ENCODE measurements around the gene DCAF4.

The DCAF4 gene

DNA sequence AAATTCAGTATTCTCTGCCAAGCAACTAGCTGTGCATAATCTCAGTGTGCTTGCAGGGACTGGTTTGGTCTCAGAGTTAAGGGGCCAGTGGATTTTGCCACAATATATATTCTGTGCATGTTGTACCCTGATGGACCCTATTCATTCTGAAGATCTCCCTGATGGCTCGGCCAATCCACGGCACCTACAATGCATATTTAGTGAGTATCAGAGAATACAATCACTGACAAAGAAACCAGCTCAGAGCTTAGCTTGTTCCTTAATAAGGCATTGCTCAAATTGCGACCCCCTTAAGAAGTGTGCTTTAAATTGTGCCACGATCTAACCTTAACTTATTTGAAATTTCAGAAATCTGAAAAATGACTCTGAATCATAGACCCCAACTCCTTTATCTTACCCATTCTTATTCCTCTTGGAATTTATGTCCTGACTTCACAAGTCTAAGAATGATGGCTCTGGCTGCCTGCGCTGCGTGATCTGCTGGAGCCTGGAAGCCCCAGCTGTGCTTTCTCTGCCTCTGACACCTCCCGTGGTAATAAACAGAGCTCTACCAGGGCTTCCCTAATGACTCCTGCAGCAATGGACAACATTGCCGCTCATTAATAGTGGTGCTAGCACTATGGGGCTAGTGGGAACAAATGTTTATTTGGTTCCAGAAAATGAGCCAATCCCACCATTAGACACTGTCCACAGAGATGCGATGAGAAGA lies 9.0 kb upstream of the DCAF4 start:
- DNase-seq (ENCODE audit: extremely low spot score) = no peak
- TF ChIP-seq FOXA1 (IDR thresholded peaks at IDR 0.05) (no peak), FOXK2 (IDR thresholded peaks at IDR 0.05) (no peak), FOXM1 (IDR thresholded peaks at IDR 0.05; ENCODE audit: borderline replicate concordance) (no peak), CTBP1 (IDR thresholded peaks at IDR 0.05; ENCODE audit: borderline replicate concordance) (no peak), BHLHE40 (IDR thresholded peaks at IDR 0.05; ENCODE audit: borderline replicate concordance) (no peak), ARNT (IDR thresholded peaks at IDR 0.05) (no peak), HDGF (IDR thresholded peaks at IDR 0.05; ENCODE audit: borderline replicate concordance) (no peak), ELF4 (IDR thresholded peaks at IDR 0.05) (no peak), SUZ12 (IDR thresholded peaks at IDR 0.05) (no peak), NFRKB (IDR thresholded peaks at IDR 0.05) (no peak)
- ChIA-PET POLR2A (interaction anchor here (1.2 kb wide), 1 partner anchor 9 kb away, joined by 3 read pairs; the partner anchor contains the start of gene DCAF4), CTCF (no interaction called here)

DNA sequence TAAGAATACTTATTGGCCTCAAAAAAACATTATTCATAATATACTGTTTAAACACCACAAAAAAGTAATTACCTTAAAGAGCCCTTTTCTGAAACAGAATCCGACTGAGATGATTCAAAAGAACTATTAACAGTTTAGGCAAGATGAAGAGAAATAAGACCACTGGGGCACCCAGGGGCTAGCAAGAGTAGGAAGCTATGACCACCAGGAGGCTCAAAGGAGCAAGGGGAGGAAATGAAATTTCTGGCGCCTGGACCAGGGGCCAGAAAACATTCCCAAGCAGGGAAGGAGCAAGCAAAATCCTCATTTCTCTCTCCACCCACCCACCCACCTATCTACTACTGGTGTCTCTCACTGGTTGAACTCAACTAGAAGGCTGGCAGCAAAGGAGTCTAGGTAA lies 6.3 kb upstream of the DCAF4 start:
- TF ChIP-seq FOXK2 (IDR thresholded peaks at IDR 0.05) (no peak), LEF1 (IDR thresholded peaks at IDR 0.05; ENCODE audit: borderline replicate concordance) (no peak), SUZ12 (IDR thresholded peaks at IDR 0.05) (no peak), CTBP1 (IDR thresholded peaks at IDR 0.05; ENCODE audit: borderline replicate concordance) (no peak), FOXM1 (IDR thresholded peaks at IDR 0.05; ENCODE audit: borderline replicate concordance) (no peak), BHLHE40 (IDR thresholded peaks at IDR 0.05; ENCODE audit: borderline replicate concordance) (no peak), ARNT (IDR thresholded peaks at IDR 0.05) (no peak), ZNF384 (IDR thresholded peaks at IDR 0.05) (no peak), HDGF (IDR thresholded peaks at IDR 0.05; ENCODE audit: borderline replicate concordance) (no peak), L3MBTL2 (conservative IDR thresholded peaks at IDR 0.05) (no peak), TARDBP (IDR thresholded peaks at IDR 0.05) (no peak), NFRKB (IDR thresholded peaks at IDR 0.05) (no peak), SP1 (IDR thresholded peaks at IDR 0.05) (no peak), FOXA1 (IDR thresholded peaks at IDR 0.05) (no peak)
- TF ChIP-seq, protein P1, sequence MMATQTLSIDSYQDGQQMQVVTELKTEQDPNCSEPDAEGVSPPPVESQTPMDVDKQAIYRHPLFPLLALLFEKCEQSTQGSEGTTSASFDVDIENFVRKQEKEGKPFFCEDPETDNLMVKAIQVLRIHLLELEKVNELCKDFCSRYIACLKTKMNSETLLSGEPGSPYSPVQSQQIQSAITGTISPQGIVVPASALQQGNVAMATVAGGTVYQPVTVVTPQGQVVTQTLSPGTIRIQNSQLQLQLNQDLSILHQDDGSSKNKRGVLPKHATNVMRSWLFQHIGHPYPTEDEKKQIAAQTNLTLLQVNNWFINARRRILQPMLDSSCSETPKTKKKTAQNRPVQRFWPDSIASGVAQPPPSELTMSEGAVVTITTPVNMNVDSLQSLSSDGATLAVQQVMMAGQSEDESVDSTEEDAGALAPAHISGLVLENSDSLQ (IDR thresholded peaks at IDR 0.05) = no peak
- ChIA-PET CTCF (interaction anchor here (1.2 to 2.3 kb wide), 2 partner anchors 11 to 28 kb away, joined by 4 to 8 read pairs; no protein-coding TSS in a partner anchor), POLR2A (no interaction called here)
- DNase-seq (ENCODE audit: extremely low spot score) = no peak

DNA sequence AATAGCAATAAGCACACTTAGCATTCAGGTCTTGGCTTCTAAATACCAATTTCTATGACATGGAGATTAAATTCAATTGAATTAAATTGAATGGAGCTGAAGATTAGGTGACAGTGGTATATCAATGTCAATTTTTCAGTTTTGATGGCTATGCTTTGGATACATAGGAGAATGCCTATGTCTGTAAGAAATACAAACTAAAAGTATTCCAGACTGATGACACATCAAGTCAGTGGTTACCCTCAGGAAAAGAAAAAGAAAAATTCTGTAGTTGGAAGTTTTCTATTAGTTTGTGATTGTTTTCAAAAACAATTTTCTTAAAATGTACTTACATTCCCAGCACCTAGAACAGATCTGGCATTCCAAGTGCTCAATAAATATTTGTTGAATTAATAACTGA lies 4.9 kb upstream of the DCAF4 start:
- POLR2A ChIA-PET = no interaction called here
- DNase-seq (ENCODE audit: extremely low spot score) = no peak
- CTCF ChIA-PET = interaction anchor here (2.3 kb wide), 1 partner anchor 27 kb away, joined by 8 read pairs; no protein-coding TSS in a partner anchor
- TF ChIP-seq FOXM1 (IDR thresholded peaks at IDR 0.05; ENCODE audit: borderline replicate concordance) (no peak), TARDBP (IDR thresholded peaks at IDR 0.05) (no peak), ARNT (IDR thresholded peaks at IDR 0.05) (no peak), ELF4 (IDR thresholded peaks at IDR 0.05) (no peak), SUZ12 (IDR thresholded peaks at IDR 0.05) (no peak), ZNF384 (IDR thresholded peaks at IDR 0.05) (no peak), SP1 (IDR thresholded peaks at IDR 0.05) (no peak), BHLHE40 (IDR thresholded peaks at IDR 0.05; ENCODE audit: borderline replicate concordance) (no peak), L3MBTL2 (conservative IDR thresholded peaks at IDR 0.05) (no peak), FOXA1 (IDR thresholded peaks at IDR 0.05) (no peak), LEF1 (IDR thresholded peaks at IDR 0.05; ENCODE audit: borderline replicate concordance) (no peak), HDGF (IDR thresholded peaks at IDR 0.05; ENCODE audit: borderline replicate concordance) (no peak), FOXK2 (IDR thresholded peaks at IDR 0.05) (no peak)
- TF ChIP-seq, protein P1 (IDR thresholded peaks at IDR 0.05) = no peak

DNA sequence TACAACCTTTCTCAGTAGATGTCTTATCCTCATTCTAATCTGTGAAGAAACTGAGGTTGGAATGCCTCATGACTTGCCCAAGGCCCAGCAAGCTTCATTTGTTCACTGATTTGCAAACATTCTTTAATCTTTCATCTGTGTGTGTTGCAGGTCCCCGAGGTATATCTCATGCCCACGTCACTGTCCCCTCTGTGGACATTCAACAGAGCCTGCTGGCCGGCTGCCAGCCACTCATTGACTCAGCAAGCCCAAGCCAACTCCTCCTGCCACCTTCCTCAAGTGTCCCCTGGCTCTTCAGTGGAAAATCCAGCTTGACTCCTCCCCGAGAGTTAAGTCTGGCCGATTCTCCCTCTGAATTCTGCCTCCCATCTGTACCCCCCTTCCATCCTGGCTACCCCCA lies 1.9 kb upstream of the DCAF4 start:
- POLR2A ChIA-PET = no interaction called here
- no peak for TF ChIP-seq LEF1 (IDR thresholded peaks at IDR 0.05; ENCODE audit: borderline replicate concordance)
- TF ChIP-seq HDGF (IDR thresholded peaks at IDR 0.05; ENCODE audit: borderline replicate concordance) = no peak
- TF ChIP-seq SUZ12 (IDR thresholded peaks at IDR 0.05) = no peak
- no peak for TF ChIP-seq L3MBTL2 (conservative IDR thresholded peaks at IDR 0.05)
- TF ChIP-seq, protein P1 (IDR thresholded peaks at IDR 0.05) = no peak
- no peak for TF ChIP-seq SP1 (IDR thresholded peaks at IDR 0.05)
- CTCF ChIA-PET = interaction anchor here (0.6 kb wide), 1 partner anchor 25 kb away, joined by 3 read pairs; no protein-coding TSS in a partner anchor

DNA sequence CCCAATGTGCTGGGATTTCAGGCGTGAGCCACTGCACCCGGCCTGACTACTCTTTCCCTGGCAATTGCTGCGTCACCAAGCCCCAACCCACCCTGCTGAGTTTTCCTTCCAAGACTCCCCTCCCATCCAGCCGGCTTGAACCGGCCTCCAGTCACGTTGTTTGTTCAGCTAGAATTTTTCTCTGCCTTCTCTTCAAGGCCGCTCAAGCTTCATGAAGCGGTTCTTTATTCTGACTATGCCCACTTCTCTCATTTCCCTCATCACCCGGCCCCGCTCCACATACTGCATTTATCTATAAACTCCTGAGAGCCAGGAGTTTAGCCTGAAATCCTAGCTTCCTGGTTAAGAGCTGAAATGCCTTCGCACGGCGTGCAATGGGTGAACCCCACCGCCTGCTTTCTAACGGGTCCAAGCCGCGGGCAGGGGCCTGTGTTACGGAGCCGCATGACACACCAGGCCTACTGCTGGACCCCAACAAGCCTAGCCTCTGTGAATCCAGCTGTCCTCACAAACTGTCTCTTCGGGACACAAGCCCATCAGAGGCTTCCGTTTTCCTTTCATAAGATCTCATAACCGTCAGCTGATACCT lies 999 bp upstream of the DCAF4 start:
- ChIA-PET POLR2A (no interaction called here), CTCF (interaction anchor here (2.1 kb wide), 1 partner anchor 411 kb away, joined by 11 read pairs; no protein-coding TSS in a partner anchor)
- TF ChIP-seq ELF4 (IDR thresholded peaks at IDR 0.05) (no peak), NFRKB (IDR thresholded peaks at IDR 0.05) (no peak)
- TF ChIP-seq, protein P1 (IDR thresholded peaks at IDR 0.05) = no peak
- no peak for DNase-seq (ENCODE audit: extremely low spot score)

More for the DNA sequence above, 1.9 kb upstream of the DCAF4 start:
- DNase-seq (ENCODE audit: extremely low spot score) = no peak
